GM18907 (cell line): ENCODE measurements around the gene JMJD8.
A peak's percentile ranks its signal among the peaks of the same experiment; 100 is the strongest.

Source experiments
- ATAC-seq: cut with Tn5 transposase; IDR thresholded peaks from one replicate; pipeline ENCODE4 v1.9.1; 2021; ENCODE audit warnings: mild to moderate bottlenecking, moderate library complexity; ENCODE audit not compliant: unreplicated experiment

JMJD8 gene

GRCh38 chr16:677316-678190 is 6.6 kb downstream of the JMJD8 start:
- no peak for ATAC-seq

GRCh38 chr16:676913-677312 is 7.2 kb downstream of the JMJD8 start:
- ATAC-seq = no peak

DNA sequence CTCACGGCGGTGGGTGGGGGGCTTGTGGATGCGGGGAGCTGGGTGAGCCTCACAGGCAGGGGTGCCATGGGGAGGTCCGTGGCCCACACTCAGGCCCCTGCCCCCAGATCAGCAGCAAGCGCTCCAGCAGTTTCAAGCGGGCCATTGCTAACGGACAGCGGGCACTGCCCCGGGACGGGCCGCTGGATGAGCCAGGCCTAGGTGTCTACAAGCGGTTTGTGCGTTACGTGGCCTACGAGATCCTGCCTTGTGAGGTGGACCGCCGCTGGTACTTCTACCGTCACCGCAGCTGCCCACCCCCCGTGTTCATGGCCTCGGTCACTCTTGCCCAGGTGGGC is 7.6 kb downstream of the JMJD8 start:
- no peak for ATAC-seq

DNA sequence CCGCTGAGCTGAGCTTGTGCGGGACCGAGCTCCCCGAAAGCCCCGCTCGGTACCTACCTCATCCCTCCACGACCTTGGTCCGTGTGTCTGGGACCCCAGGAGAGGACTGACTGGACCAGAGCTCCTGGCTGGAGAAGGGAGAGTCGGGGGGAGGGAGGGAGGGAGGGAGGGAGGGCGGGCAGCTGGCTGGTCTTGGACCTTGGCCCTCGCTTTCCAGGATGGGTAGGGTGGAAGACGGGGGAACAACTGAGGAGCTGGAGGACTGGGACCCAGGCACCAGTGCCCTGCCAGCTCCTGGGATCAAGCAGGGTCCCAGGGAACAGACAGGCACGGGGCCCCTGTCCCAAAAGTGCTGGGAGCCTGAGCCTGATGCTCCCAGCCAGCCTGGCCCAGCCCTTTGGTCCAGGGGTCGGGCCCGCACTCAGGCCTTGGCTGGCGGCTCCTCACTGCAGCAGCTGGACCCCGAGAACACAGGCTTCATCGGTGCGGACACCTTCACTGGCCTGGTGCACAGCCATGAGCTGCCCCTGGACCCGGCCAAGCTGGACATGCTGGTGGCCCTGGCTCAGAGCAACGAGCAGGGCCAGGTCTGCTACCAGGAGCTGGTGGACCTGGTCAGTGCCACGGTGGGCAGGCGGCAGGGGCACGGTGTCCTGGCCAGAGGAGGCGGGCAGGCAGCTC is 8.1 kb downstream of the JMJD8 start:
- no peak for ATAC-seq

DNA sequence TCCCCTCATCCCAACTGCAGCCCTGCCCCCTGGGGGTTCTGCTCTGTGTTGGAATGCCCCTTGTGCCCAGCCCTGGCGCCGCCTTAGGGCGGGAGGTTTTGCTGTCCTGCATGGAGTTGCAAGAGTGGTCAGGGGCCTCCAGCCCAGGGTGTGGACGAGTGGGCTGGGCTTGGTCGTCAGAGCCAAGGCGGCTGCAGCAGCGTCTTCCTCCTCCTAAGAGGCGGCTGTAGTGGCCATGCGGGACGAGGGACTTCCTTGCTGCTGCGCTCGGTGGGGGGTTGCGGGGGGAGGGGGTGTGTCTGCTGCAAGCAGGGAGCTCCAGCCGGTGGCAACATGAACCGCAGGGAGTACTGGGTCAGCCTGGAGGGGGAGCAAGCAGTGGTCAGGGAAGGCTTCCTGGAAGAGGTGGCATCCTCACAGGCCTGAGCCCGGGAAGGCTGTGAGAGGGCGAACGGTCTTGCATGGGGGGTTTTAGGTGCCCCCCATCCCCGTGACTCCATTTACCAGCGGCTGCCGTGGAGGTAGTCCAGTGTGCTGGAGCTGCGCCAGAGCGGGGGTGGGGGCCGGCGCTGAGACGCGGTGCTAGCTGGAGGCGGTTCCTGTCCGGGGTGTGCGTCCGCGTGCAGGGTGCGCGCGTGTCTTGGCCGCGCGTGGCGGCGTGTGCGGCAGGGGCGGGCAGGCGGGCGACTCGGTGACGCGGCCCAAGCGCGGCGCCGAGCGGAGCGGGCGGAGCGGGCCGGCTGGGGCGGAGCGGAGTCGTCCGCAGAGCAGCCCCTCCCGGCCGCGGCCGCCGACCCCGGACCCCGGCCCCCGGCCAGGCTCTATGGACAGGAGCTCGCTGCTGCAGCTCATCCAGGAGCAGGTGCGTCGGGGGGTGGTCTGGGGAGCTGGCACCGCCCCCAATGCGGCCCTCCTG is 8.9 kb downstream of the JMJD8 start, which contains the start of gene RHBDL1:
Gene RHBDL1 (plus strand): TSS at position 704 of the 916 bp plus-strand sequence. CDS start 120 bp downstream, at position 824.
- no peak for ATAC-seq

- ATAC-seq = no peak
Observed at GRCh38 chr16:674214-674881, 9.8 kb downstream of the JMJD8 start.

DNA sequence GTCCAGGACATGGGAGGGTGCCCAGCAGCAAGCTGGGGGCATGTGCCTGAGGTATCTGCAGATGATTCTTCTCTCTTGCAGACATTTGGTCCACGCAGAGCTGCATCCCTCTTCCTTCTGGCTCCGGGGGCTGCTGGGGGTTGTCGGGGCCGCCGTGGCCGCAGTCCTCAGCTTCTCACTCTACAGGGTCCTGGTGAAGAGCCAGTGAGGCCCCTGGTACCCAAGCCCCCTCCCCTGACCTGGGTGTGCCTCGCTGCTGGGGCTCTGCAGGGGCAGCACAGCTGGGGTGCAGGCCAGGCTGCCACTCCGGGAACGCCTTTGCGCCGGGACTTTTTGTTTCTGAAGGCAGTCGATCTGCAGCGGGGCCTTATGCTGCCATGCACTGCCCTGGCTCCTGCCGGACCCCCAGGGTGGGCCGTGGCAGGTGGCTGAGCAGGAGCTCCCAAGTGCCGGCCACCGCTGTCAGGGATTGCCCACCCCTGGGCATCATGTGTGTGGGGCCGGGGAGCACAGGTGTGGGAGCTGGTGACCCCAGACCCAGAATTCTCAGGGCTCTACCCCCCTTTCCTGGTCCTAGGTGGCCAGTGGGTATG is 10.6 kb downstream of the JMJD8 start:
- no peak for ATAC-seq

GRCh38 chr16:672851-673250 is 11.3 kb downstream of the JMJD8 start:
- ATAC-seq = no peak

DNA sequence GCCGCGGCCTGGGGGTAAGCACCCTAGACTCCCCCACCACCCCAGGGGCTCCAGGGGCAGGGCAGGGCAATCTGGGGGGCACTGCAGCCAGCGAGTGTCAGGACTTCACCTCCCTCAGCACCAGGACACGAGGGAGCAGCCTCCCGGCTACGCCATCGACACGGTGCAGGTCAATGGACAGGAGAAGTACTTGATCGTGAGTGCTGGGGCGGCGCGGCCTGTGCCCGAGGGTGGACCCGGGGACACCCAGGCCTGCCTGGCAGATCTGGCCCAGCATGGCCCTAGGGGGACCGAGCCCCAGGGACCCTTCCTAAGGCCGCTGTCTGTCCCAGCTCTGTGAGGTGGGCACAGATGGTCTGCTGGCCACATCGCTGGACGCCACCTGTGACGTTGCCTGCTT is 11.8 kb downstream of the JMJD8 start:
- no peak for ATAC-seq

DNA sequence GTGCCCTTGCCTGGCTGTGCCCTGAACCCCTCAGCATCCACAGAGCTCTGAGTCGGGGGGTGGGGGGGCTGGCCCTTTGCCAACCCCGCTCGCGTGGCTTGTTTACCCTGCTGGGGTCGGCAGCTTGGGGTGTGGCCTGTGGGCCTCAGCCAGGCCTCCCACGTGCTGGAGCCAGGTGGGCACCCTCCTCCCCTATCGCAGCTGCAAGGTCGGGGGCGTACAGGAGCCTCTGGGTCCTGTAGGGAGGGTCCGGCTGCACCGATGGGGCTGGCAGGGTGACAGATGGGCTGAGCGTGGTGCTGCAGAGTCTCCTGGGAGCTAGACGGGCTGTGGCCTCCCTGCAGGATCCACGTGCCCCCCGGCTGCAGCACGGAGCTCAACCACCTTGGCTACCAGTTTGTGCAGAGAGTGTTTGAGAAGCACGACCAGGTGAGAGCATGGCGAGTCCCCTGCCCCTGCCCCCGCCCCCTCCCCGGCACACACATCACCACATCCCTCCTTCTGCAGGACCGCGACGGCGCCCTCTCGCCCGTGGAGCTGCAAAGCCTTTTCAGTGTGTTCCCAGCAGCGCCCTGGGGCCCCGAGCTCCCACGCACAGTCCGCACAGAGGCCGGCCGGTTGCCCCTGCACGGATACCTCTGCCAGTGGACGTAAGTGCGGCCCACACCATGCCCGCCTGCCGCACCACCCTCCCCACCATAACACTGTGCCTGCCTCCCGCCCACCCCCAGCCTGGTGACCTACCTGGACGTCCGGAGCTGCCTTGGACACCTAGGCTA is 12.6 kb downstream of the JMJD8 start:
- no peak for ATAC-seq

DNA sequence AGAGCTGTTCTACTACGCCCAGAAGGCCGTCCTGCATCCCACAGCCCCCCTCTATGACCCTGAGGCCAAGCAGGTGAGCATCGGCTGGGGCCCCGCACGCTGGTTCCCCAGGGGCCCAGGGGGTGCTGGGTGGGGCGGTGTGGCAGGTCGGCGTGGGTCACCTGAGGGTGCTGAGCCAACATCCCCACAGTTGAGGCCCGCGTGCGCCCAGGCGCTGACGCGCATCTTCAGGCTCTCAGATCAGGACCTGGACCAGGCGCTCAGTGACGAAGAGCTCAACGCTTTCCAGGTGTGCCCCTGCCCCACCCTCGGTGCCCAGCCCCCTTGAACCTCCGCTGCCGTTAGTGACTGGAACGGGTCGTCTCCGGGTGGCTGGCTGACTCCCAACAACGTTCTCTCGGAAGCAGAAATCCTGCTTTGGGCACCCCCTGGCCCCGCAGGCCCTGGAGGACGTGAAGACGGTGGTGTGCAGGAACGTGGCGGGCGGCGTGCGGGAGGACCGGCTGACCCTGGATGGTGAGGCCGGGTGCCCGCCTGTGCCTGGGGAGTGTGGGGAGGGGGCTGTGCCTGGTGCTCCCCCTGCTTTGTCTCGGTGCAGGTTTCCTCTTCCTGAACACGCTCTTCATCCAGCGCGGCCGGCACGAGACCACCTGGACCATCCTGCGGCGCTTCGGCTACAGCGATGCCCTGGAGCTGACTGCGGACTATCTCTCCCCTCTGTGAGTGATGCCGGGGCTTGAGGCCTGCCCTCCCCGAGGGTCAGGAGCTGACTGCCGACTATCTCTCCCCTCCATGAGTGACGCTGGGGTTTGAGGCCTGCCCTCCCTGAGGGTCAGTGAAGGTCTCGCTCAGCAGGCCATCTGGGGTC is 13.4 kb downstream of the JMJD8 start:
- ATAC-seq = no peak

DNA sequence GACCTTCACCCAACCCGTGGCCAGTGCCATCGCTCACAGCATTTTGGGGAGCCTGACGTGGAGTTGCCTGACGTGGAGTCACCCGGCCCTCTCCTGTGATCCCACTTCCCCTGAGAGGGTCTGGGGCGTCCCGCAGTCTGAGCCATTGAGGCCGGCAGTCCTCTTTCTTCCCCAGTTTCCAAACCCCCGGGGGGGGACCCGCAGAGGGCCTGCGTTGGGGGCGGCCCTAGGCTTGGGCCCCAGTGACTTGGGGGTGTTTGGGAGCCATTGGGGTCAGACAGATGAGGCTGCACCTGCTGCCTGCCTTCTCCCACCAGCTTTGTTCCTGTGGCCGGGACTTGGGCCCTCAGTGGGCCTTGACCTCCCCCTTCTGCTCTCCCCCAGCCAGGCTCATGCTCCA is 14.5 kb downstream of the JMJD8 start:
- no peak for ATAC-seq

- no peak for ATAC-seq
Observed at GRCh38 chr16:668519-669171, 15.5 kb downstream of the JMJD8 start.

GRCh38 chr16:667780-668518 is 16.2 kb downstream of the JMJD8 start, which contains the start of gene RHOT2:
RHOT2 (plus strand) TSS chr16:668132; CDS start chr16:668200, 68 bp downstream.
- ATAC-seq = peak; percentile 63

DNA sequence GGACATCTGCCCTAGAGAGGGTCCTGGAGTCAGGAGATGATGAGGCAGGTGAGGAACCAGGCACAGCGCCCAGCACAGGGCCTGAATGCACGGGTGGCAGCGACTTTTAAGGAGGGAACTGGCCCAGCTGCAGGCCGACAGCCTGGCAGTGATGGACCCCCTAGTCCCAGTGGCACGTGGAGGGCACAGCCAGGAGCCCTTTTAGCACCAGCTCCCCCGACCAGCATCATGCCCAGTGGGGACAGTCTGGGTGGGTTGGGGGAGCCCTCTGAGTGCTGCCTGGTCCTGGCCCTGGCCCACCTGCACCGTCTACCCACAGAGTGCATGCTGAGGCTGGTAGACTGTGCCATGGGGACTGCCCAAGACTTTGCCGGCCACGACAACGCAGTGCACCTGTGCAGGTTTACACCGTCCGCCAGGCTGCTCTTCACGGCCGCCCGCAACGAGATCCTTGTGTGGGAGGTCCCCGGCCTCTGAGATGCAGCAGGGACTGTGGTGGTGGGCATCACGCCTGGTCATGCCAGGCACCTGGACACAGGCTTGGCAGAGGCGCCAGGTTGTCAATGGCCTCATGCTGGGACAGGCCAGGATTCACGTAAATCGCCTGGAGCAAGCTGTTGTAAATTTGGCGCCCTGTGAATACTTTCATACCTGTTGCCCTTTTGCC is 16.9 kb downstream of the JMJD8 start:
- no peak for ATAC-seq

DNA sequence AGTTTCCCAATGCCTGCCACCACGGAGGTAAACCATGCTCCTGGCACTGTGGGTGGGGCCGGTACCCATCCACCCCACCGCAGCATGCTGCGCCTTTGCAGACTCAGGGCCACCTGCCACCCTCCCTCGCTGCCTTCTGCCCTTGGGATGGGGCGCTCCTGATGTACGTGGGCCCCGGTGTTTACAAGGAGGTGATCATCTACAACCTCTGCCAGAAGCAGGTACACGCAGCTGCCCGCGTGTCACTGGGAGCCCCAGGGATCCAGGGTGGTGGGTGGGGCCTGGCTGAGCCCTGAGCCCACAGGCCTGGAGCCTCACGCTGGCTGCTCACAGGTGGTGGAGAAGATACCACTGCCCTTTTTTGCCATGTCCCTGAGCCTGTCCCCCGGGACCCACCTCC is 17.6 kb downstream of the JMJD8 start:
- ATAC-seq = no peak

DNA sequence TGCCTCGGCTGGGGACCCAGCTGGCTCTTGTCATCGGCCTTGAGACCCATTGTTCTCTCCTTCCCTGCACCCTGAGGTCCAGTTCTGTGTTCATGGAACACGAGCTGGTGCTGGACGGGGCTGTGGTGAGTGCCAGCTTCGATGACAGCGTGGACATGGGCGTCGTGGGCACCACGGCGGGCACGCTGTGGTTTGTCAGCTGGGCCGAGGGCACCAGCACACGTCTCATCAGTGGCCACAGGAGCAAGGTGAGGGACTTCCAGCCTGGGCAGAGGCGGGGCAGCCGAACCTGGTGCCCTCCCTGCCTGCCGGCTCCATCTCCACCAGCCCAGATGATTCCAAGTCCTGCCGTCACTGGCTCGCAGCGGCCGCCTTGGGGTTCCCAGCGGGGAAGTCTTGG is 21.5 kb downstream of the JMJD8 start:
- ATAC-seq = no peak
